Measurements from ENCODE around the gene MBD3L5. TPM values are rescaled to one million over a fixed set of nuclear protein-coding genes. Genes with fewer than 3 reads are reported as not detected.

MBD3L5 gene
- total and polyA plus RNA-seq, 9 of the 15 experiments (the other 6 are each of a cell fraction or from before 2014, with no cell fraction given): not detected

DNA sequence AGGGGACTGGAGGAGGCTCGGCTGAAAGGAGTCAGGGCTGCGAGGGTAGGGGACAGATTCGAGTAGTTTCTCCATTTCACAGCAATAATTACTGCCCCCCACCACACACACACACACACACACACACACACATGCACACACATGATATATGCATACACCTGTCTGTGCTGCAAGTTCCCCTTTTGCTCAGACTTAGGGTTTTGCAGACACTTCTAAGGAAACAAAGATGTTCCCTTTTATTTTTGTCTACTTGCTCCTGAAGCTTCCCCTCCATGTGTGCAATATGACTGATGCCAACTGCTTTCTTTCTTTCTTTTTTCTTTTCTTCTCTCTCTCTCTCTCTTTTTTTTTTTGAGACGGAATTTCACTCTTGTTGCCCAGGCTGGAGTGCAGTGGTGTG lies 22.5 kb upstream of the MBD3L5 start:
- FAIRE-seq (no peak), DNase-seq (ENCODE audit: extremely low read depth in 1 of 4, low spot score in 3 of 4) (no peak), ATAC-seq (no peak)
- Histone ChIP-seq H3K9me3 (replicated peaks; ENCODE audit: control insufficient read depth, insufficient read depth, low read depth, low read length) (0 out of 2 replicates have a peak, but pooled peaks cover 3% of the 10 kb centered on the region), H2AFZ (ENCODE audit: low read depth, low read length) (no peak overlapping the region), H3K79me2 (ENCODE audit: control insufficient read depth, insufficient read depth, low read length) (no peaks in the 10 kb centered on the region), H3K4me1 (replicated peaks in 1 of 2; ENCODE audit: control insufficient read depth in 2 of 2, insufficient read depth in 2 of 2, low read length in 2 of 2) (no peaks in the 10 kb centered on the region), H3K4me3 (no peak overlapping the region), H3K27ac (ENCODE audit: extremely low read depth, low read depth, low read length) (no peak overlapping the region), H3K36me3 (ENCODE audit: control insufficient read depth, insufficient read depth, low read length) (no peaks in the 10 kb centered on the region), H4K20me1 (replicated peaks; ENCODE audit: control insufficient read depth, insufficient read depth, low read length) (no peaks in the 10 kb centered on the region), H3K9ac (ENCODE audit: insufficient read depth in 1 of 2, low read depth in 2 of 2, low read length in 2 of 2) (no peak overlapping the region), H3K9me1 (ENCODE audit: control insufficient read depth, insufficient read depth, low read length) (no peaks in the 10 kb centered on the region), H3K4me2 (ENCODE audit: insufficient read depth, low read length) (no peak overlapping the region), H3K27me3 (ENCODE audit: control insufficient read depth in 2 of 2, insufficient read depth in 2 of 2, low read length in 2 of 2) (peaks cover 0 to 6% of the 10 kb centered on the region in 2 experiments; a peak in 2 of 5 replicates)
- POLR2A ChIA-PET: interaction anchor here (0.7 kb wide), 1 partner anchor 50 kb away, joined by 3 read pairs; no protein-coding TSS in a partner anchor
- CTCF ChIA-PET (ENCODE audit: low intra/inter-chr PET ratio): no interaction called here
- WGBS (ENCODE audit: insufficient coverage, low coverage, missing lambda C conversion rate): no CpG with 5 or more reads among the region's 4 CpGs
- TF ChIP-seq, protein P1, sequence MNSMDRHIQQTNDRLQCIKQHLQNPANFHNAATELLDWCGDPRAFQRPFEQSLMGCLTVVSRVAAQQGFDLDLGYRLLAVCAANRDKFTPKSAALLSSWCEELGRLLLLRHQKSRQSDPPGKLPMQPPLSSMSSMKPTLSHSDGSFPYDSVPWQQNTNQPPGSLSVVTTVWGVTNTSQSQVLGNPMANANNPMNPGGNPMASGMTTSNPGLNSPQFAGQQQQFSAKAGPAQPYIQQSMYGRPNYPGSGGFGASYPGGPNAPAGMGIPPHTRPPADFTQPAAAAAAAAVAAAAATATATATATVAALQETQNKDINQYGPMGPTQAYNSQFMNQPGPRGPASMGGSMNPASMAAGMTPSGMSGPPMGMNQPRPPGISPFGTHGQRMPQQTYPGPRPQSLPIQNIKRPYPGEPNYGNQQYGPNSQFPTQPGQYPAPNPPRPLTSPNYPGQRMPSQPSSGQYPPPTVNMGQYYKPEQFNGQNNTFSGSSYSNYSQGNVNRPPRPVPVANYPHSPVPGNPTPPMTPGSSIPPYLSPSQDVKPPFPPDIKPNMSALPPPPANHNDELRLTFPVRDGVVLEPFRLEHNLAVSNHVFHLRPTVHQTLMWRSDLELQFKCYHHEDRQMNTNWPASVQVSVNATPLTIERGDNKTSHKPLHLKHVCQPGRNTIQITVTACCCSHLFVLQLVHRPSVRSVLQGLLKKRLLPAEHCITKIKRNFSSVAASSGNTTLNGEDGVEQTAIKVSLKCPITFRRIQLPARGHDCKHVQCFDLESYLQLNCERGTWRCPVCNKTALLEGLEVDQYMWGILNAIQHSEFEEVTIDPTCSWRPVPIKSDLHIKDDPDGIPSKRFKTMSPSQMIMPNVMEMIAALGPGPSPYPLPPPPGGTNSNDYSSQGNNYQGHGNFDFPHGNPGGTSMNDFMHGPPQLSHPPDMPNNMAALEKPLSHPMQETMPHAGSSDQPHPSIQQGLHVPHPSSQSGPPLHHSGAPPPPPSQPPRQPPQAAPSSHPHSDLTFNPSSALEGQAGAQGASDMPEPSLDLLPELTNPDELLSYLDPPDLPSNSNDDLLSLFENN (IDR thresholded peaks at IDR 0.05; ENCODE audit: low read depth in 2 of 2, low read length in 2 of 2): no peak
- TF ChIP-seq, protein P2, sequence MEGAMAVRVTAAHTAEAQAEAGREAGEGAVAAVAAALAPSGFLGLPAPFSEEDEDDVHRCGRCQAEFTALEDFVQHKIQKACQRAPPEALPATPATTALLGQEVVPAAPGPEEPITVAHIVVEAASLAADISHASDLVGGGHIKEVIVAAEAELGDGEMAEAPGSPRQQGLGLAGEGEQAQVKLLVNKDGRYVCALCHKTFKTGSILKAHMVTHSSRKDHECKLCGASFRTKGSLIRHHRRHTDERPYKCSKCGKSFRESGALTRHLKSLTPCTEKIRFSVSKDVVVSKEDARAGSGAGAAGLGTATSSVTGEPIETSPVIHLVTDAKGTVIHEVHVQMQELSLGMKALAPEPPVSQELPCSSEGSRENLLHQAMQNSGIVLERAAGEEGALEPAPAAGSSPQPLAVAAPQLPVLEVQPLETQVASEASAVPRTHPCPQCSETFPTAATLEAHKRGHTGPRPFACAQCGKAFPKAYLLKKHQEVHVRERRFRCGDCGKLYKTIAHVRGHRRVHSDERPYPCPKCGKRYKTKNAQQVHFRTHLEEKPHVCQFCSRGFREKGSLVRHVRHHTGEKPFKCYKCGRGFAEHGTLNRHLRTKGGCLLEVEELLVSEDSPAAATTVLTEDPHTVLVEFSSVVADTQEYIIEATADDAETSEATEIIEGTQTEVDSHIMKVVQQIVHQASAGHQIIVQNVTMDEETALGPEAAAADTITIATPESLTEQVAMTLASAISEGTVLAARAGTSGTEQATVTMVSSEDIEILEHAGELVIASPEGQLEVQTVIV (CRISPR knock-in tag; IDR thresholded peaks at IDR 0.05; ENCODE audit: borderline replicate concordance): no peak
- no peak for TF ChIP-seq RBM15 (IDR thresholded peaks at IDR 0.05; ENCODE audit: insufficient read depth, low read length)
- TF ChIP-seq SUPT5H (IDR thresholded peaks at IDR 0.05): no peak
- TF ChIP-seq FOSL1 (tag; conservative IDR thresholded peaks at IDR 0.05): no peak
- no peak for TF ChIP-seq ATF7 (IDR thresholded peaks at IDR 0.05)
- TF ChIP-seq ZNF263 (CRISPR knock-in tag; IDR thresholded peaks at IDR 0.05; ENCODE audit: borderline replicate concordance): no peak
- TF ChIP-seq XRCC4 (IDR thresholded peaks at IDR 0.05; ENCODE audit: extremely low read depth, insufficient read depth, insufficient read length): no peak
- TF ChIP-seq ZNF140 (CRISPR knock-in tag; IDR thresholded peaks at IDR 0.05): no peak
- no peak for TF ChIP-seq NFXL1 (CRISPR knock-in tag; IDR thresholded peaks at IDR 0.05)
- TF ChIP-seq HNRNPL (IDR thresholded peaks at IDR 0.05; ENCODE audit: low read depth, low read length): no peak
- TF ChIP-seq, protein P3, sequence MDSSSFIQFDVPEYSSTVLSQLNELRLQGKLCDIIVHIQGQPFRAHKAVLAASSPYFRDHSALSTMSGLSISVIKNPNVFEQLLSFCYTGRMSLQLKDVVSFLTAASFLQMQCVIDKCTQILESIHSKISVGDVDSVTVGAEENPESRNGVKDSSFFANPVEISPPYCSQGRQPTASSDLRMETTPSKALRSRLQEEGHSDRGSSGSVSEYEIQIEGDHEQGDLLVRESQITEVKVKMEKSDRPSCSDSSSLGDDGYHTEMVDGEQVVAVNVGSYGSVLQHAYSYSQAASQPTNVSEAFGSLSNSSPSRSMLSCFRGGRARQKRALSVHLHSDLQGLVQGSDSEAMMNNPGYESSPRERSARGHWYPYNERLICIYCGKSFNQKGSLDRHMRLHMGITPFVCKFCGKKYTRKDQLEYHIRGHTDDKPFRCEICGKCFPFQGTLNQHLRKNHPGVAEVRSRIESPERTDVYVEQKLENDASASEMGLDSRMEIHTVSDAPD (CRISPR knock-in tag; IDR thresholded peaks at IDR 0.05): no peak
- no peak for TF ChIP-seq CREB1 (IDR thresholded peaks at IDR 0.05)
- no peak for TF ChIP-seq CREB1 (CRISPR knock-in tag; IDR thresholded peaks at IDR 0.05)
- TF ChIP-seq, protein P4, sequence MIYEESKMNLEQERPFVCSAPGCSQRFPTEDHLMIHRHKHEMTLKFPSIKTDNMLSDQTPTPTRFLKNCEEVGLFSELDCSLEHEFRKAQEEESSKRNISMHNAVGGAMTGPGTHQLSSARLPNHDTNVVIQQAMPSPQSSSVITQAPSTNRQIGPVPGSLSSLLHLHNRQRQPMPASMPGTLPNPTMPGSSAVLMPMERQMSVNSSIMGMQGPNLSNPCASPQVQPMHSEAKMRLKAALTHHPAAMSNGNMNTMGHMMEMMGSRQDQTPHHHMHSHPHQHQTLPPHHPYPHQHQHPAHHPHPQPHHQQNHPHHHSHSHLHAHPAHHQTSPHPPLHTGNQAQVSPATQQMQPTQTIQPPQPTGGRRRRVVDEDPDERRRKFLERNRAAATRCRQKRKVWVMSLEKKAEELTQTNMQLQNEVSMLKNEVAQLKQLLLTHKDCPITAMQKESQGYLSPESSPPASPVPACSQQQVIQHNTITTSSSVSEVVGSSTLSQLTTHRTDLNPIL (CRISPR knock-in tag; IDR thresholded peaks at IDR 0.05): no peak
- in situ Hi-C loops (cut with MboI): no loop called here
- no TSS peak for BruUV-seq (replicated peaks)
- intact Hi-C loops (cut with micrococcal nuclease): no loop called here

Data from K562 (cell line).